ENCODE data around the gene TP73. TPM values are rescaled to one million over a fixed set of nuclear protein-coding genes. Genes with fewer than 3 reads are reported as not detected.

TP73 gene
- total and polyA plus RNA-seq, 11 donors = 0.01 to 0.53 (median 0.15) TPM; not detected in 6

GRCh38 chr1:3604997-3605823, 47.1 kb upstream of the TP73 start:
- Histone ChIP-seq H3K27me3 (peaks cover 4 to 39% (median 10%) of the 10 kb centered on the region in 9 donors), H3K9me3 (no peaks in the 10 kb centered on the region), H3K4me3 (no peak overlapping the region), H3K27ac (no peak overlapping the region), H3K36me3 (no peaks in the 10 kb centered on the region), H3K4me1 (peaks cover 0 to 5% (median 0%) of the 10 kb centered on the region in 12 donors)
- 81 to 94% (median 86%) methylated on average over 7 of the region's 7 CpGs for WGBS, 4 donors
- ATAC-seq (no peak), DNase-seq (no peak)
- intact Hi-C loops (cut with DNase I) = no loop called here
- no peak for TF ChIP-seq POLR2A (IDR thresholded peaks at IDR 0.05)
- TF ChIP-seq, protein P1, sequence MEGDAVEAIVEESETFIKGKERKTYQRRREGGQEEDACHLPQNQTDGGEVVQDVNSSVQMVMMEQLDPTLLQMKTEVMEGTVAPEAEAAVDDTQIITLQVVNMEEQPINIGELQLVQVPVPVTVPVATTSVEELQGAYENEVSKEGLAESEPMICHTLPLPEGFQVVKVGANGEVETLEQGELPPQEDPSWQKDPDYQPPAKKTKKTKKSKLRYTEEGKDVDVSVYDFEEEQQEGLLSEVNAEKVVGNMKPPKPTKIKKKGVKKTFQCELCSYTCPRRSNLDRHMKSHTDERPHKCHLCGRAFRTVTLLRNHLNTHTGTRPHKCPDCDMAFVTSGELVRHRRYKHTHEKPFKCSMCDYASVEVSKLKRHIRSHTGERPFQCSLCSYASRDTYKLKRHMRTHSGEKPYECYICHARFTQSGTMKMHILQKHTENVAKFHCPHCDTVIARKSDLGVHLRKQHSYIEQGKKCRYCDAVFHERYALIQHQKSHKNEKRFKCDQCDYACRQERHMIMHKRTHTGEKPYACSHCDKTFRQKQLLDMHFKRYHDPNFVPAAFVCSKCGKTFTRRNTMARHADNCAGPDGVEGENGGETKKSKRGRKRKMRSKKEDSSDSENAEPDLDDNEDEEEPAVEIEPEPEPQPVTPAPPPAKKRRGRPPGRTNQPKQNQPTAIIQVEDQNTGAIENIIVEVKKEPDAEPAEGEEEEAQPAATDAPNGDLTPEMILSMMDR (IDR thresholded peaks at IDR 0.05) = no peak

GRCh38 chr1:3606779-3607702, 45.3 kb upstream of the TP73 start:
- H3K36me3 ChIP-seq = no peaks in the 10 kb centered on the region
- peaks cover 13 to 57% (median 24%) of the 10 kb centered on the region in 9 donors for H3K27me3 ChIP-seq
- no peaks in the 10 kb centered on the region for H3K9me3 ChIP-seq
- no peak for ATAC-seq
- peaks cover 0 to 21% (median 10%) of the 10 kb centered on the region in 12 donors for H3K4me1 ChIP-seq
- H3K27ac ChIP-seq = no peak overlapping the region
- H3K4me3 ChIP-seq = no peak overlapping the region
- intact Hi-C loops (cut with DNase I) = no loop called here
- DNase-seq = no peak
- TF ChIP-seq, protein P1 (IDR thresholded peaks at IDR 0.05) = no peak
- no peak for TF ChIP-seq POLR2A (IDR thresholded peaks at IDR 0.05)
- 89 to 91% (median 90%) methylated on average over 19 to 23 of the region's 23 CpGs for WGBS, 4 donors

GRCh38 chr1:3607703-3608065, 44.6 kb upstream of the TP73 start:
- 89 to 94% (median 93%) methylated on average over 14 to 18 of the region's 18 CpGs for WGBS, 4 donors
- DNase-seq (no peak), ATAC-seq (no peak)
- H3K4me3 ChIP-seq = no peak overlapping the region
- no peak overlapping the region for H3K27ac ChIP-seq
- H3K4me1 ChIP-seq = peaks cover 0 to 22% (median 10%) of the 10 kb centered on the region in 12 donors
- H3K36me3 ChIP-seq = no peaks in the 10 kb centered on the region
- H3K9me3 ChIP-seq = no peaks in the 10 kb centered on the region
- TF ChIP-seq, protein P1 (IDR thresholded peaks at IDR 0.05) = no peak
- no peak for TF ChIP-seq POLR2A (IDR thresholded peaks at IDR 0.05)
- intact Hi-C loops (cut with DNase I) = no loop called here
- H3K27me3 ChIP-seq = peaks cover 13 to 63% (median 25%) of the 10 kb centered on the region in 9 donors

- Histone ChIP-seq H3K4me1 (peaks cover 0 to 22% (median 10%) of the 10 kb centered on the region in 12 donors), H3K4me3 (no peak overlapping the region), H3K27ac (no peak overlapping the region), H3K9me3 (no peaks in the 10 kb centered on the region), H3K27me3 (peaks cover 13 to 68% (median 28%) of the 10 kb centered on the region in 9 donors), H3K36me3 (no peaks in the 10 kb centered on the region)
- no peak for DNase-seq
- intact Hi-C loops (cut with DNase I) = no loop called here
- 89 to 94% (median 92%) methylated on average over 2 to 7 of the region's 7 CpGs for WGBS, 4 donors
- no peak for ATAC-seq
- TF ChIP-seq POLR2A (IDR thresholded peaks at IDR 0.05) = no peak
- TF ChIP-seq, protein P1 (IDR thresholded peaks at IDR 0.05) = no peak
These were observed 44.2 kb upstream of the TP73 start for GRCh38 chr1:3608154-3608553.

Data from heart left ventricle (tissue), 16 donors.